Hypothalamus (tissue), 51 donors: ENCODE results near the gene GNAT1.
"Not testable (repeated sequence)": the region's sequence is repeated elsewhere in the genome, so short reads cannot be mapped to it uniquely, and the experiment has no call there.

Experiments
- DNase-seq, 51 donors: peaks; one replicate each; lab custom pipeline; 2025; lab: John Stamatoyannopoulos, UW

Gene GNAT1

GRCh38 chr3:50237133-50237651 lies 45.8 kb downstream of the GNAT1 start:
- peak in 7 of 51 donors; percentile 16 to 55 (median 26) for DNase-seq

GRCh38 chr3:50237754-50238548 lies 46.5 kb downstream of the GNAT1 start:
- peak in 45 of 51 donors; percentile 23 to 80 (median 56) for DNase-seq

- DNase-seq: peak in 40 of 51 donors; percentile 17 to 83 (median 62)
These were observed 47.2 kb downstream of the GNAT1 start for GRCh38 chr3:50238549-50239026.

GRCh38 chr3:50239649-50240048 lies 48.2 kb downstream of the GNAT1 start:
- no peak for DNase-seq

- peak in 2 of 51 donors; percentile 12 to 23 for DNase-seq
These were observed 49.8 kb downstream of the GNAT1 start for GRCh38 chr3:50241163-50241562.

GRCh38 chr3:50241713-50242380 lies 50.4 kb downstream of the GNAT1 start:
- no peak for DNase-seq

- no peak for DNase-seq
These were observed 51.0 kb downstream of the GNAT1 start for GRCh38 chr3:50242381-50242770.

GRCh38 chr3:50242851-50243542 lies 51.6 kb downstream of the GNAT1 start:
- DNase-seq: peak in 20 of 51 donors; percentile 18 to 59 (median 35)

GRCh38 chr3:50243543-50243895 lies 52.1 kb downstream of the GNAT1 start:
- DNase-seq: no peak

- DNase-seq: not testable (repeated sequence)
These were observed 53.4 kb downstream of the GNAT1 start for GRCh38 chr3:50244813-50245212.

- no peak for DNase-seq
These were observed 53.9 kb downstream of the GNAT1 start for GRCh38 chr3:50245251-50245745.

- DNase-seq: peak; percentile 28 to 93 (median 76)
These were observed 54.6 kb downstream of the GNAT1 start for GRCh38 chr3:50245831-50246516.

GRCh38 chr3:50246517-50246954 lies 55.1 kb downstream of the GNAT1 start:
- DNase-seq: peak in 2 of 51 donors; percentile 49 to 73
